RWPE2 (cell line): ENCODE results near the gene TNS4.

Experiments
- ATAC-seq: fragments of 200-7000 bp; cut with Tn5 transposase; 3 replicates; pipeline ENCODE4 v1.9.1; 2021; ENCODE audit warnings: low read depth
- DNase-seq: peaks from one replicate; pipeline ENCODE4 v3.0.0-alpha.2; 2020; ENCODE audit warnings: low spot score
- H3K27ac ChIP-seq: fragments of 450-650 bp; 2 replicates; pipeline ENCODE4 v1.5.1; 2017; ENCODE audit warnings: mild to moderate bottlenecking; ENCODE audit not compliant: poor library complexity, severe bottlenecking
- H3K27me3 ChIP-seq: fragments of 250-450 bp; sonication (Bioruptor Pico); 2 replicates; pipeline ENCODE4 v1.5.1; 2021; ENCODE audit warnings: mild to moderate bottlenecking, moderate library complexity; ENCODE audit not compliant: insufficient read depth, poor library complexity, severe bottlenecking
- H3K36me3 ChIP-seq: fragments of 250-450 bp; sonication (Bioruptor Pico); 2 replicates; pipeline ENCODE4 v1.5.1; 2020; ENCODE audit warnings: low read depth, mild to moderate bottlenecking, moderate library complexity
- H3K4me1 ChIP-seq: fragments of 250-450 bp; sonication (Bioruptor Pico); 2 replicates; pipeline ENCODE4 v1.5.1; 2021; ENCODE audit warnings: mild to moderate bottlenecking, moderate library complexity; ENCODE audit not compliant: insufficient read depth, poor library complexity, severe bottlenecking
- H3K4me3 ChIP-seq: fragments of 250-450 bp; sonication (Bioruptor Pico); 2 replicates; pipeline ENCODE4 v1.5.1; 2021; ENCODE audit warnings: mild to moderate bottlenecking, moderate library complexity; ENCODE audit not compliant: severe bottlenecking
- H3K9me3 ChIP-seq: fragments of 250-450 bp; sonication (Bioruptor Pico); 2 replicates; pipeline ENCODE4 v1.5.1; 2021; ENCODE audit warnings: mild to moderate bottlenecking, moderate library complexity; ENCODE audit not compliant: severe bottlenecking
- CTCF ChIP-seq: fragments of 450-650 bp; IDR thresholded peaks from one replicate; pipeline ENCODE4 v1.5.1; 2017; ENCODE audit warnings: mild to moderate bottlenecking, moderate library complexity; ENCODE audit not compliant: poor library complexity, severe bottlenecking

TNS4 gene

GRCh38 chr17:40474419-40475002 is 26.9 kb downstream of the TNS4 start:
- Histone ChIP-seq H3K4me3 (no peak overlapping the region), H3K36me3 (peaks cover 28% of the 10 kb centered on the region), H3K4me1 (peaks cover 10% of the 10 kb centered on the region), H3K27ac (peak overlapping the region; percentile 100), H3K27me3 (no peaks in the 10 kb centered on the region), H3K9me3 (no peaks in the 10 kb centered on the region)
- DNase-seq (no peak), ATAC-seq (peak; percentile 2)
- no peak for TF ChIP-seq CTCF

GRCh38 chr17:40473573-40474365 is 27.7 kb downstream of the TNS4 start:
- no peaks in the 10 kb centered on the region for H3K9me3 ChIP-seq
- peaks cover 21% of the 10 kb centered on the region for H3K36me3 ChIP-seq
- peaks cover 10% of the 10 kb centered on the region for H3K4me1 ChIP-seq
- H3K27ac ChIP-seq: peak overlapping the region; percentile 100
- no peak for TF ChIP-seq CTCF
- DNase-seq (no peak), ATAC-seq (peak; percentile 4)
- no peaks in the 10 kb centered on the region for H3K27me3 ChIP-seq
- no peak overlapping the region for H3K4me3 ChIP-seq

- Histone ChIP-seq H3K4me3 (no peak overlapping the region), H3K27me3 (no peaks in the 10 kb centered on the region), H3K4me1 (peaks cover 10% of the 10 kb centered on the region), H3K27ac (peak overlapping the region; percentile 100), H3K36me3 (peaks cover 12% of the 10 kb centered on the region), H3K9me3 (no peaks in the 10 kb centered on the region)
- peak; percentile 10 for ATAC-seq
- DNase-seq: no peak
- TF ChIP-seq CTCF: no peak
Measured at GRCh38 chr17:40472733-40473452, 28.5 kb downstream of the TNS4 start.

- Histone ChIP-seq H3K4me1 (peaks cover 10% of the 10 kb centered on the region), H3K4me3 (no peak overlapping the region), H3K27me3 (no peaks in the 10 kb centered on the region), H3K9me3 (no peaks in the 10 kb centered on the region), H3K36me3 (peaks cover 4% of the 10 kb centered on the region), H3K27ac (peak overlapping the region; percentile 100)
- DNase-seq: no peak
- no peak for TF ChIP-seq CTCF
- ATAC-seq: peak; percentile 3
Measured at GRCh38 chr17:40471846-40472732, 29.3 kb downstream of the TNS4 start.
